PC-9 (cell line): ENCODE results near the gene TBX21.

Source experiments
- CTCF ChIP-seq: fragments of 200-600 bp; sonication (generic); conservative IDR thresholded peaks from 2 replicates; pipeline ENCODE4 v1.6.1; 2017; ENCODE audit warnings: mixed run types, antibody characterized with exemption, mild to moderate bottlenecking, moderate library complexity
- EZH2 ChIP-seq: fragments of 200-600 bp; sonication (generic); IDR thresholded peaks from 2 replicates; pipeline ENCODE4 v1.8.0; 2017; ENCODE audit warnings: antibody characterized with exemption, low read depth

DNA sequence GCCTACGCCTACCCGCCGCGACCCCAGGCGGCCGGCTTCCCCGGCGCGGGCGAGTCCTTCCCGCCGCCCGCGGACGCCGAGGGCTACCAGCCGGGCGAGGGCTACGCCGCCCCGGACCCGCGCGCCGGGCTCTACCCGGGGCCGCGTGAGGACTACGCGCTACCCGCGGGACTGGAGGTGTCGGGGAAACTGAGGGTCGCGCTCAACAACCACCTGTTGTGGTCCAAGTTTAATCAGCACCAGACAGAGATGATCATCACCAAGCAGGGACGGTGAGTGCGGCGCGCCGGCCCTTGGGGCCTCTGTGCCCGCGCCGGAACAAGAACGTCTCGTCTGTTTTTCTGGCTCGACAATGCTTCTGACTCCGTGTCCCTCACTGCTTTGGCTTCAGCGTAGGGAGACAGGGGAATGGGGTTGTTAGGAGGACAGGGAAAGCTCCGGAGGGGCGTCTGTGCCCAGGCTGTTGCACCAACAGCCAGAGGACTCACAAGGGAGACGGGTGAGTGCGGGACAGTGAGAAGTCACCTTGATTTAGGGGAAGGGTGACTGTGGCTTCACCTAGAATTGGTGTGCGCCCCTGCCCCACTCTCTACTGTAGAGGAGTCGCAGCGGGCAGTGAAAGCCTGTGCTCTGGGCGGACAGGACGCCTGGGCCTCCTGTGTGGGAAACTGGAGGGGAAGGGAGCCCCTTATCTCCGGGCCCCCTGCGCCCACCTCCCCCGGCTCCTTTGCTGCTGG is 806 bp downstream of the TBX21 start:
- TF ChIP-seq CTCF = no peak
- TF ChIP-seq EZH2 = no peak; the same call in 1 of the 2 replicates
